ENCODE data around the gene DNLZ.

DNLZ gene

GRCh38 chr9:136395345-136396218 lies 32.0 kb upstream of the DNLZ start:
- no peak for DNase-seq

GRCh38 chr9:136395020-136395340 lies 31.4 kb upstream of the DNLZ start:
- DNase-seq = no peak

- no peak for DNase-seq
Observed at GRCh38 chr9:136394312-136395019, 30.9 kb upstream of the DNLZ start.

- no peak for DNase-seq
Observed at GRCh38 chr9:136393531-136393930, 30.0 kb upstream of the DNLZ start.

- no peak for DNase-seq
Observed at GRCh38 chr9:136392538-136393449, 29.2 kb upstream of the DNLZ start.

GRCh38 chr9:136391737-136392537 lies 28.4 kb upstream of the DNLZ start:
- no peak for DNase-seq

- no peak for DNase-seq
Observed at GRCh38 chr9:136389396-136389795, 25.9 kb upstream of the DNLZ start.

- no peak for DNase-seq
Observed at GRCh38 chr9:136387217-136387616, 23.7 kb upstream of the DNLZ start.

- no peak for DNase-seq
Observed at GRCh38 chr9:136386018-136386417, 22.5 kb upstream of the DNLZ start.

- peak; percentile 52 for DNase-seq
Observed at GRCh38 chr9:136385015-136385414, 21.5 kb upstream of the DNLZ start.

GRCh38 chr9:136383436-136383835 lies 19.9 kb upstream of the DNLZ start:
- no peak for DNase-seq

GRCh38 chr9:136381966-136382513 lies 18.5 kb upstream of the DNLZ start:
- no peak for DNase-seq

GRCh38 chr9:136381311-136381710 lies 17.8 kb upstream of the DNLZ start:
- DNase-seq = no peak

- DNase-seq = no peak
Observed at GRCh38 chr9:136380381-136380780, 16.8 kb upstream of the DNLZ start.

- no peak for DNase-seq
Observed at GRCh38 chr9:136379891-136380290, 16.3 kb upstream of the DNLZ start.

GRCh38 chr9:136379401-136379800 lies 15.9 kb upstream of the DNLZ start:
- no peak for DNase-seq

- DNase-seq = no peak
Observed at GRCh38 chr9:136379003-136379287, 15.4 kb upstream of the DNLZ start.

- DNase-seq = no peak
Observed at GRCh38 chr9:136378170-136379002, 14.8 kb upstream of the DNLZ start.

- no peak for DNase-seq
Observed at GRCh38 chr9:136377341-136378169, 14.0 kb upstream of the DNLZ start.

- DNase-seq = no peak
Observed at GRCh38 chr9:136376457-136376856, 12.9 kb upstream of the DNLZ start.

GRCh38 chr9:136375096-136375495 lies 11.6 kb upstream of the DNLZ start:
- no peak for DNase-seq

Data from stimulated activated CD4-positive, alpha-beta T cell treated with anti-CD3 and anti-CD28 coated beads, Interleukin-1b, Interleukin-23, amount 100 ng/mL, for 48 hours (primary cell).